Thoracic aorta (tissue), 2 donors: Measurements from ENCODE around the gene AGPAT3. TPM values are rescaled to one million over a fixed set of nuclear protein-coding genes. Genes with fewer than 3 reads are reported as not detected.

ENCODE experiments used
- ATAC-seq: fragments of 150-250 bp; one replicate; pipeline ENCODE4 v1.8.0; 2017; ENCODE audit warnings: low read depth; ENCODE audit not compliant: insufficient number of reproducible peaks, low FRiP score
- DNase-seq: peaks from one replicate; pipeline ENCODE4 v3.0.0-alpha.2; 2020; ENCODE audit warnings: low spot score
- H3K27ac ChIP-seq, 2 donors: fragments of 200-600 bp; sonication (generic); 1 replicate in 1 of 2; 2 replicates in 1 of 2; pipeline ENCODE4 v1.5.1; 2016; ENCODE audit warnings: mild to moderate bottlenecking in 2 of 2, moderate library complexity in 2 of 2
- H3K27me3 ChIP-seq: fragments of 200-600 bp; sonication (generic); replicated peaks from 2 replicates; pipeline ENCODE4 v1.6.0; 2016; ENCODE audit warnings: mild to moderate bottlenecking; ENCODE audit not compliant: insufficient read depth
- H3K36me3 ChIP-seq: fragments of 200-600 bp; sonication (generic); one replicate; pipeline ENCODE4 v1.5.1; 2016
- H3K4me1 ChIP-seq, 2 donors: fragments of 200-600 bp; sonication (generic); 1 replicate in 1 of 2; 2 replicates in 1 of 2; pipeline versions ENCODE4 v1.5.1 to v1.6.0; 2016; ENCODE audit warnings: low read depth in 2 of 2, mild to moderate bottlenecking in 1 of 2; ENCODE audit not compliant: control insufficient read depth in 1 of 2
- H3K4me3 ChIP-seq: fragments of 200-600 bp; sonication (generic); 2 replicates; pipeline ENCODE4 v1.5.1; 2016; ENCODE audit warnings: mild to moderate bottlenecking
- H3K9me3 ChIP-seq: fragments of 200-600 bp; sonication (generic); 2 replicates; pipeline ENCODE4 v1.5.1; 2016
- CTCF ChIP-seq: fragments of 200-600 bp; sonication (generic); IDR thresholded peaks from one replicate; pipeline ENCODE4 v1.5.1; 2019; ENCODE audit warnings: antibody characterized with exemption
- total RNA-seq, 2 donors: library from RNA; depleted of rRNA; stranded (reverse); fragments of >200 nt; gene quantifications; one replicate each; pipeline versions ENCODE4 v1.1.0 to v1.2.3, GENCODE V29; 2016

AGPAT3 gene
- total RNA-seq, 2 donors from 2014 or later: 32.8 to 37.9 TPM

DNA sequence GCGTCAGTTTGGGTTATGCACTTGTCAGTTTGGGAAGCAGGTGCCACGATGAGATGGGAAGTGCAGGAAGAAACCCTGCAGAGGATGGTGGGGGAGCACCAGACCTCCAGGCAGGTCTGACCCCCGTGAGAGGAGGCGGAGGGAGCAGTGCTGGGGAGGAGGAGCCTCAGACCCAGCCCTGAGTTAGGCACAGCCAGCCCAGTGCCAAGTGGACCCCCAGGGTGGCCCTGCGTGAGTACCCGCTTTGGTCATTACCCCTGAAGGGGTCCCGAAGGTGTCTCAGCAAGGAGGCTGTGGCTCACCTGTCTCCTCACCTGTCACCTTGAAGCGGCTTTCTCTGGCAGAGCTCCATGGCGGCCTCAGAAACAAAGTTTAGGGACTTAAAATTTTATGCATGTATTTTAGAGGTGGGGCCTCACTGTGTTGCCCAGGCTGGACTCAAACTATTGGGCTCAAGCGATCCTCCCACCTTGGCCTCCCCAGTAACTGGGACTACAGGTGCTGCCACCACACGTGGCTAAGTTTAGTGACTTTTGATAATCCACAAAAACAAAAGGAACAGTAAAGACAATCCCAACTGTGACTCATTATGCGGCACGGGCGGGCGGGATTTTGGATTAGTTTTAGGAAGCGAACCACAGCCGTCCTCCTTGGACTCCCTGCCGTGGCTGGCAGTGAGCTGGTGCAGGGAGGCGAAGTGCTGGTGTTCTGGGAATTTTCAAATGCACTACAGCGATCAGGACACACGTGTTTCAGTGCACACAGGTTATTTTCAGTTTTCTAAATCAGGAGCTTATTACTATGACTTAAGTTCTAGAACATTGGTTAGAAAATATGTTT is 4.7 kb downstream of the AGPAT3 start:
- DNase-seq: no peak

DNA sequence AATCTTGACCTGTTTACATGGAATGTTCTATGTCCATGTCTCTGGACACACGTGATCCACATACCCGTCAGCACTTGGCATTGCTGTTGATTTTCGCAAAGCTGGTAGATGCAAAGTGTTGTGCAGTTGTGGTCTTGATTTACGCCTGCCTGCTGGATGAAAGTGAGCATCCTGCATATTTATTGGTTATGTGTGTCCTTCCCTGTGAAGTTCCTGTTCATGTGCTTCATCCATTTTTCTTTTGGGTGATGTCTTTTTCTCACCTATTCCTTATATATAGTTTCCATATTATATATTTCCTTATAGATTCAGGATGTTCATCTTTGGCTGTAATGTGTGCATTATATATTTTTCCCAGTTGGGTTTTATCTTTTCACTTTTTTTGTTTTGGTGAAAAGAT is 6.5 kb downstream of the AGPAT3 start:
- DNase-seq (no peak), ATAC-seq (no peak)
- Histone ChIP-seq H3K27ac (no peak overlapping the region), H3K36me3 (no peaks in the 10 kb centered on the region), H3K27me3 (no peaks in the 10 kb centered on the region), H3K4me1 (peaks cover 3 to 10% of the 10 kb centered on the region in 2 donors), H3K9me3 (no peaks in the 10 kb centered on the region), H3K4me3 (no peak overlapping the region)
- no peak for TF ChIP-seq CTCF

More for the DNA sequence above, 4.7 kb downstream of the AGPAT3 start:
- Histone ChIP-seq H3K9me3 (no peaks in the 10 kb centered on the region), H3K4me3 (no peak overlapping the region), H3K27me3 (no peaks in the 10 kb centered on the region), H3K27ac (no peak overlapping the region), H3K36me3 (no peaks in the 10 kb centered on the region), H3K4me1 (peaks cover 5 to 13% of the 10 kb centered on the region in 2 donors)
- no peak for TF ChIP-seq CTCF
- no peak for ATAC-seq

DNA sequence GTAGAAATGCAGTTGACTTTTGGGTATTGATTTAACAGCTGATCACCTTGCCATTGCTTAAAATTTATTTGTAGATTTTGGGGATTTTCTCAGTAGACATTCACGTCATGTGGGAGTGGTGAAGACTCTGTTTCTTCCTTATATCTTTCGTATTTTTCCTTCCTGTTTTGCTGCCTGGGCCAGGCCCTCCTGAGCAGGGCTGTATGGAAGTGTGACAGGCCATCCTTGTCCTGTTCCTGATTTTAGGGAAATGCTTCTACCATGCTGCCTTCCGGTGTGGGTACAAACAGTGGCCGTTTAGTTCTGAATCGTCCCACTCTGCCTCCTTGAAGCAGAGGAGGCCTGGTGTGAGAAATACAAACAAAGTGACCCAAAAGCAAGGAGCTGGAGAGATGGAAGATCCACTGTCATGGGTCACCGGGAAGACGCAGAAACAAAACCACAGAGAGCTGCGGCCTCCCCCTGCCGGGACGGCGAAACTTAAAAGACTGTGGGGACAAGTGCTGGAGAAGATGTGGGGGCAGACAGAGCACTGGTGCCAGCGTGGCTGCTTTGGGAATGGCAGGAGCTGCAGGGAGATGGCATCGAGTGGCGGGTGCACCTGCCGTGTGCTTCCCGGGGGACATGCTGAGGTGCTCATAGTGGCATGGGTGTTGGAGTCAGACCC is 7.6 kb downstream of the AGPAT3 start:
- no peak for ATAC-seq
- Histone ChIP-seq H3K4me3 (no peak overlapping the region), H3K4me1 (no peaks in the 10 kb centered on the region), H3K27me3 (no peaks in the 10 kb centered on the region), H3K9me3 (no peaks in the 10 kb centered on the region), H3K36me3 (no peaks in the 10 kb centered on the region), H3K27ac (no peak overlapping the region)
- no peak for DNase-seq
- TF ChIP-seq CTCF: no peak

- Histone ChIP-seq H3K4me3 (no peak overlapping the region), H3K36me3 (peaks cover 3% of the 10 kb centered on the region), H3K9me3 (no peaks in the 10 kb centered on the region), H3K27ac (no peak overlapping the region), H3K27me3 (no peaks in the 10 kb centered on the region), H3K4me1 (no peaks in the 10 kb centered on the region)
- no peak for ATAC-seq
- TF ChIP-seq CTCF: no peak
- DNase-seq: no peak
Observed at GRCh38 chr21:43873673-43874072, 8.7 kb downstream of the AGPAT3 start.

DNA sequence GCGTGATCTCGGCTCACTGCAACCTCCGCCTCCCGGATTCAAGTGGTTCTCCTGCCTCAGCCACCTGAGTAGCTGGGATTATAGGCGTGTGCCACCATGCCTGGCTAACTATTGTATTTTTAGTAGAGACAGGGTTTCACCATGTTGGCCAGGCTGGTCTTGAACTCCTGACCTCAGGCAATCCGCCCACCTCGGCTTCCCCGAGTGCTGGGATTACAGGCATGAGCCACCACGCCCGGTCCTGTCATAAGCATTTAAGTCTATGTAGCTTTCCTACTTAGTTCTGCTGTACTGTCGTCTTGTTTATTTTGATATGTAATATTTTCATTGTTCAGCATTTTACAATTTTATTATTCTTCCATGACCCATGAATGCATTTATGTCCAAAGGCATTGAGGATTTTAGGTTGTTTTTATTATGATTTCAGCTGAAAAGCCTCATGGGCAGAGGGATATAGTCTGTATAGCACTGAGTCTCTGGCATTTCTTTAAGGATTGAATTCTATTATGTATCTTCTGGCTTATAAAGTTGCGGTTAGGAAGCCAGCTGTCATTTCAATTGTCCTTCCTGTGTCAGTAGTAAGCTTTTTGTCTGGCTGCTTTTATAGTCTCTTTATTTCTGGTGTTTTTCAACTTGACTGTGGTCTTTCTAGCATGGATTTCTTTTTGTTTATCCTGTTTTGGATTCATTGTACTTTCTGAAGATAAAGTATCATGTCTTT is 9.2 kb downstream of the AGPAT3 start:
- H3K36me3 ChIP-seq: peaks cover 3% of the 10 kb centered on the region
- no peak overlapping the region for H3K27ac ChIP-seq
- TF ChIP-seq CTCF: no peak
- no peak for DNase-seq
- H3K4me1 ChIP-seq: no peaks in the 10 kb centered on the region
- H3K9me3 ChIP-seq: no peaks in the 10 kb centered on the region
- ATAC-seq: no peak
- H3K27me3 ChIP-seq: no peaks in the 10 kb centered on the region
- no peak overlapping the region for H3K4me3 ChIP-seq
